Liver (tissue), 9 donors: ENCODE measurements around the gene PPP6R3. TPM values are rescaled to one million over a fixed set of nuclear protein-coding genes. Genes with fewer than 3 reads are reported as not detected.

Source experiments
- DNase-seq: peaks from one replicate; pipeline ENCODE4 v3.0.0-alpha.2; 2017; ENCODE audit warnings: low spot score
- H3K27ac ChIP-seq, 2 donors: one replicate each; pipeline ENCODE4 v1.7.0; 2013; ENCODE audit warnings: inconsistent platforms in 2 of 2, low read length in 2 of 2, control low read depth in 1 of 2, low read depth in 1 of 2, mild to moderate bottlenecking in 1 of 2
- H3K27me3 ChIP-seq, 4 donors: one replicate each; pipeline versions ENCODE4 v1.6.1 to v1.7.0; 2013; ENCODE audit warnings: low read length in 3 of 4, inconsistent platforms in 1 of 4, mild to moderate bottlenecking in 1 of 4, moderate library complexity in 1 of 4; ENCODE audit not compliant: control insufficient read depth in 4 of 4, insufficient read depth in 4 of 4
- H3K36me3 ChIP-seq, 4 donors: one replicate each; pipeline versions ENCODE4 v1.6.1 to v1.7.0; 2013; ENCODE audit warnings: low read length in 3 of 4, mild to moderate bottlenecking in 3 of 4, low read depth in 1 of 4, moderate library complexity in 1 of 4; ENCODE audit not compliant: control insufficient read depth in 4 of 4, insufficient read depth in 3 of 4
- H3K4me1 ChIP-seq, 4 donors: one replicate each; pipeline versions ENCODE4 v1.6.1 to v1.7.0; 2013; ENCODE audit warnings: low read length in 3 of 4, mild to moderate bottlenecking in 3 of 4, moderate library complexity in 1 of 4; ENCODE audit not compliant: control insufficient read depth in 4 of 4, insufficient read depth in 4 of 4
- H3K4me3 ChIP-seq, 3 donors: one replicate each; pipeline versions ENCODE4 v1.6.1 to v1.7.0; 2013; ENCODE audit warnings: low read length in 3 of 3, control low read depth in 1 of 3, low read depth in 1 of 3, mild to moderate bottlenecking in 1 of 3
- H3K9ac ChIP-seq, 2 donors: one replicate each; pipeline ENCODE4 v1.7.0; 2013; ENCODE audit warnings: low read length in 2 of 2, mild to moderate bottlenecking in 2 of 2, moderate library complexity in 2 of 2, control low read depth in 1 of 2, low read depth in 1 of 2
- H3K9me3 ChIP-seq, 4 donors: one replicate each; pipeline versions ENCODE4 v1.6.1 to v1.7.0; 2013; ENCODE audit warnings: low read length in 3 of 4; ENCODE audit not compliant: control insufficient read depth in 4 of 4
- ATF3 ChIP-seq: IDR thresholded peaks from 2 replicates; pipeline ENCODE4 v1.6.1; 2016; ENCODE audit warnings: antibody characterized with exemption
- FOXA1 ChIP-seq: IDR thresholded peaks from 2 replicates; pipeline ENCODE4 v1.6.1; 2016; ENCODE audit warnings: antibody characterized with exemption
- FOXA2 ChIP-seq: IDR thresholded peaks from 2 replicates; pipeline ENCODE4 v1.6.1; 2016; ENCODE audit warnings: antibody characterized with exemption
- GABPA ChIP-seq, 2 donors: IDR thresholded peaks in 1 of 2; conservative IDR thresholded peaks in 1 of 2; 2 replicates each; pipeline ENCODE4 v1.6.1; 2016; ENCODE audit warnings: antibody characterized with exemption in 2 of 2, mild to moderate bottlenecking in 1 of 2, moderate library complexity in 1 of 2
- HNF4G ChIP-seq: IDR thresholded peaks from 2 replicates; pipeline ENCODE4 v1.6.1; 2016; ENCODE audit warnings: antibody characterized with exemption
- JUND ChIP-seq, 2 donors: IDR thresholded peaks; 2 replicates each; pipeline ENCODE4 v1.6.1; 2016; ENCODE audit warnings: antibody characterized with exemption in 2 of 2
- MAX ChIP-seq: IDR thresholded peaks from 2 replicates; pipeline ENCODE4 v1.6.1; 2016; ENCODE audit warnings: antibody characterized with exemption
- NR2F2 ChIP-seq: IDR thresholded peaks from 2 replicates; pipeline ENCODE4 v1.6.1; 2016; ENCODE audit warnings: antibody characterized with exemption
- RAD21 ChIP-seq, 2 donors: IDR thresholded peaks; 2 replicates each; pipeline ENCODE4 v1.6.1; 2016; ENCODE audit warnings: antibody characterized with exemption in 2 of 2, mild to moderate bottlenecking in 2 of 2
- REST ChIP-seq: IDR thresholded peaks from 2 replicates; pipeline ENCODE4 v1.6.1; 2016; ENCODE audit warnings: antibody characterized with exemption, mild to moderate bottlenecking
- RXRA ChIP-seq, 2 donors: IDR thresholded peaks; 2 replicates each; pipeline ENCODE4 v1.6.1; 2017 to 2018; ENCODE audit warnings: antibody characterized with exemption in 2 of 2, mild to moderate bottlenecking in 1 of 2
- SP1 ChIP-seq: IDR thresholded peaks from 2 replicates; pipeline ENCODE4 v1.6.1; 2018; ENCODE audit warnings: antibody characterized with exemption, mild to moderate bottlenecking
- TAF1 ChIP-seq: conservative IDR thresholded peaks from 2 replicates; pipeline ENCODE4 v1.6.1; 2016; ENCODE audit warnings: antibody characterized with exemption, mild to moderate bottlenecking
- YY1 ChIP-seq: IDR thresholded peaks from 2 replicates; pipeline ENCODE4 v1.6.1; 2016; ENCODE audit warnings: antibody characterized with exemption, mild to moderate bottlenecking
- WGBS: extraction: QIAGEN DNeasy Blood & Tissue Kit; methylation state at CpG from one replicate; pipeline ENCODE4 v1.1.7; 2013; 5-methylcytosine and 5-hydroxymethylcytosine counted together
- polyA plus RNA-seq, 2 donors: library from polyadenylated mRNA; stranded (reverse) in 1 of 2; unstranded in 1 of 2; fragments of 200-250 nt in 1 of 2; fragments of >200 nt in 1 of 2; fragmentation: Nextera tagmentation in 1 of 2; extraction: Ambion mirVana in 1 of 2; gene quantifications; one replicate each; pipeline versions ENCODE4 v1.2.1 to v1.2.3, GENCODE V29; 2013 to 2015
- total RNA-seq, 2 donors: library from RNA; depleted of rRNA; stranded (reverse); fragments of >200 nt; gene quantifications; one replicate each; pipeline ENCODE4 v1.2.3, GENCODE V29; 2014
- TF ChIP-seq, protein P1 (sequence below): IDR thresholded peaks from 2 replicates; pipeline ENCODE4 v1.6.1; 2016; ENCODE audit warnings: antibody characterized with exemption
- TF ChIP-seq, protein P2 (sequence below): fragments of 150-350 bp; IDR thresholded peaks from 2 replicates; pipeline ENCODE4 v1.5.1; 2017; ENCODE audit warnings: improper control_type of control experiment, low read depth, low read length; ENCODE audit not compliant: missing input control
- donor health status: healthy.
- donor health status: healthy.
- donor health status: healthy.
- donor health status: healthy.
- donor health status: healthy.

The PPP6R3 gene
- total and polyA plus RNA-seq, 4 donors: 12.3 to 101 (median 58.1) TPM

DNA sequence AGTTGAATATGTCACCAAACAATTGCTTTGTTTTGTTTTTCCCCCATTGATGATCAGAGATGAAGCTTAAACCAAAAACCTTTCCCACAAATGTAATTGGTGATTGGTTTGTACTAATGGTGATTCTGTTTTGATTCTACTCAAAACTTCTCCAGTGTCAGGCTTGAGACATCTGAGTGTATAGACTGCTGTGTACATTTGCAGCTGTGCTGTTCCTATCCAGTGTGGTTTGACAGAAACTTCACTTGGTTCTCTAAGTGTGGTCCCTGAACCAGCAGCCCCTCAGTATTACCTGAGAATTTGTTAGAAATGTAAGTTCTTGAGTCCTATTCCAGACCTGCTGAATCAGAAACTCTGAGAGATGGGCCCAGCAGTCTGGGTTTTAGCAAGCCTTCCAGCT is 84.8 kb downstream of the PPP6R3 start:
- no peak for DNase-seq
- Histone ChIP-seq H3K27ac (no peak overlapping the region), H3K9me3 (no peaks in the 10 kb centered on the region), H3K9ac (no peak overlapping the region), H3K4me1 (peaks cover 0 to 5% (median 2%) of the 10 kb centered on the region in 4 donors), H3K36me3 (peaks cover 0 to 51% (median 28%) of the 10 kb centered on the region in 4 donors), H3K27me3 (no peaks in the 10 kb centered on the region), H3K4me3 (no peak overlapping the region)
- TF ChIP-seq, protein P1, sequence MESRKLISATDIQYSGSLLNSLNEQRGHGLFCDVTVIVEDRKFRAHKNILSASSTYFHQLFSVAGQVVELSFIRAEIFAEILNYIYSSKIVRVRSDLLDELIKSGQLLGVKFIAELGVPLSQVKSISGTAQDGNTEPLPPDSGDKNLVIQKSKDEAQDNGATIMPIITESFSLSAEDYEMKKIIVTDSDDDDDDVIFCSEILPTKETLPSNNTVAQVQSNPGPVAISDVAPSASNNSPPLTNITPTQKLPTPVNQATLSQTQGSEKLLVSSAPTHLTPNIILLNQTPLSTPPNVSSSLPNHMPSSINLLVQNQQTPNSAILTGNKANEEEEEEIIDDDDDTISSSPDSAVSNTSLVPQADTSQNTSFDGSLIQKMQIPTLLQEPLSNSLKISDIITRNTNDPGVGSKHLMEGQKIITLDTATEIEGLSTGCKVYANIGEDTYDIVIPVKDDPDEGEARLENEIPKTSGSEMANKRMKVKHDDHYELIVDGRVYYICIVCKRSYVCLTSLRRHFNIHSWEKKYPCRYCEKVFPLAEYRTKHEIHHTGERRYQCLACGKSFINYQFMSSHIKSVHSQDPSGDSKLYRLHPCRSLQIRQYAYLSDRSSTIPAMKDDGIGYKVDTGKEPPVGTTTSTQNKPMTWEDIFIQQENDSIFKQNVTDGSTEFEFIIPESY: no peak
- no peak for TF ChIP-seq MAX
- TF ChIP-seq HNF4G: no peak
- no peak for TF ChIP-seq FOXA1
- TF ChIP-seq FOXA2: no peak
- TF ChIP-seq GABPA (IDR thresholded peaks at IDR 0.05 in 1 of 2, conservative IDR thresholded peaks at IDR 0.05 in 1 of 2): no peak
- no peak for TF ChIP-seq NR2F2
- no peak for TF ChIP-seq RXRA (IDR thresholded peaks at IDR 0.05)
- no peak for TF ChIP-seq YY1
- TF ChIP-seq TAF1: no peak
- TF ChIP-seq REST: no peak
- TF ChIP-seq RAD21 (IDR thresholded peaks at IDR 0.05): no peak
- TF ChIP-seq SP1: no peak
- no peak for TF ChIP-seq ATF3
- TF ChIP-seq, protein P2, sequence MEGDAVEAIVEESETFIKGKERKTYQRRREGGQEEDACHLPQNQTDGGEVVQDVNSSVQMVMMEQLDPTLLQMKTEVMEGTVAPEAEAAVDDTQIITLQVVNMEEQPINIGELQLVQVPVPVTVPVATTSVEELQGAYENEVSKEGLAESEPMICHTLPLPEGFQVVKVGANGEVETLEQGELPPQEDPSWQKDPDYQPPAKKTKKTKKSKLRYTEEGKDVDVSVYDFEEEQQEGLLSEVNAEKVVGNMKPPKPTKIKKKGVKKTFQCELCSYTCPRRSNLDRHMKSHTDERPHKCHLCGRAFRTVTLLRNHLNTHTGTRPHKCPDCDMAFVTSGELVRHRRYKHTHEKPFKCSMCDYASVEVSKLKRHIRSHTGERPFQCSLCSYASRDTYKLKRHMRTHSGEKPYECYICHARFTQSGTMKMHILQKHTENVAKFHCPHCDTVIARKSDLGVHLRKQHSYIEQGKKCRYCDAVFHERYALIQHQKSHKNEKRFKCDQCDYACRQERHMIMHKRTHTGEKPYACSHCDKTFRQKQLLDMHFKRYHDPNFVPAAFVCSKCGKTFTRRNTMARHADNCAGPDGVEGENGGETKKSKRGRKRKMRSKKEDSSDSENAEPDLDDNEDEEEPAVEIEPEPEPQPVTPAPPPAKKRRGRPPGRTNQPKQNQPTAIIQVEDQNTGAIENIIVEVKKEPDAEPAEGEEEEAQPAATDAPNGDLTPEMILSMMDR: no peak
- TF ChIP-seq JUND (IDR thresholded peaks at IDR 0.05): no peak

- Histone ChIP-seq H3K27ac (no peak overlapping the region), H3K9ac (no peak overlapping the region), H3K4me1 (peaks cover 0 to 5% (median 2%) of the 10 kb centered on the region in 4 donors), H3K27me3 (no peaks in the 10 kb centered on the region), H3K9me3 (no peaks in the 10 kb centered on the region), H3K36me3 (peaks cover 0 to 51% (median 29%) of the 10 kb centered on the region in 4 donors), H3K4me3 (no peak overlapping the region)
- TF ChIP-seq, protein P2: no peak
- TF ChIP-seq TAF1 (no peak), YY1 (no peak), NR2F2 (no peak), SP1 (no peak), HNF4G (no peak), REST (no peak), RXRA (IDR thresholded peaks at IDR 0.05) (no peak)
- 79% methylated on average over 1 of the region's 1 CpG for WGBS
- no peak for DNase-seq
Measured at GRCh38 chr11:68545796-68546195, 85.2 kb downstream of the PPP6R3 start.
